ENCODE data around the gene BTD.

GRCh38 chr3:15611018-15611417 is 9.5 kb downstream of the BTD start:
- no peak for TF ChIP-seq CTCF (IDR thresholded peaks at IDR 0.05)
- no peak for TF ChIP-seq EZH2phosphoT487 (IDR thresholded peaks at IDR 0.05)

Data from neural progenitor cell (in vitro differentiated cells).